ENCODE data around the gene GPR150. TPM values are rescaled to one million over a fixed set of nuclear protein-coding genes. Genes with fewer than 3 reads are reported as not detected.

The GPR150 gene
- polyA plus RNA-seq, 1 of the 3 experiments (the other 2 are of a cell fraction) = 0.07 TPM

GRCh38 chr5:95667061-95667618 is 47.3 kb downstream of the GPR150 start:
- Histone ChIP-seq H3K36me3 (replicated peaks in 1 of 2; ENCODE audit: control insufficient read depth in 1 of 2, insufficient read depth in 2 of 2, low read length in 1 of 2) (no peaks in the 10 kb centered on the region), H3F3A (replicated peaks; ENCODE audit: insufficient read depth) (peaks cover 22% of the 10 kb centered on the region), H3K9me3 (no peaks in the 10 kb centered on the region), H3K27me3 (ENCODE audit: insufficient read depth) (no peaks in the 10 kb centered on the region), H3K4me2 (no peak overlapping the region), H3K27ac (ENCODE audit: low read depth in 2 of 2, low read length in 1 of 2) (no peak overlapping the region), H4K20me1 (ENCODE audit: insufficient read depth) (no peaks in the 10 kb centered on the region), H2AFZ (ENCODE audit: low read depth) (no peak overlapping the region), H3K9ac (no peak overlapping the region), H3K9me2 (no peaks in the 10 kb centered on the region), H3K79me2 (ENCODE audit: insufficient read depth) (no peaks in the 10 kb centered on the region), H3K4me1 (ENCODE audit: control insufficient read depth in 1 of 2, insufficient read depth in 2 of 2, low read depth in 1 of 2, low read length in 1 of 2) (peaks cover 7 to 24% of the 10 kb centered on the region in 2 experiments), H3K4me3 (ENCODE audit: low read depth in 2 of 2, low read length in 1 of 2) (no peak overlapping the region)
- no peak for DNase-seq
- ChIA-PET CTCF (interaction anchor here (0.8 to 4.3 kb wide), 6 partner anchors 65 to 233 kb away, joined by 3 to 25 read pairs (median 3); no protein-coding TSS in a partner anchor), POLR2A (no interaction called here)
- WGBS (ENCODE audit: low lambda C conversion rate) = 89% methylated on average over 4 of the region's 4 CpGs
- TF ChIP-seq MXI1 (IDR thresholded peaks at IDR 0.05; ENCODE audit: low read depth, low read length) (no peak), REST (IDR thresholded peaks at IDR 0.05; ENCODE audit: low read depth, low read length) (no peak), TEAD4 (IDR thresholded peaks at IDR 0.05; ENCODE audit: borderline replicate concordance, insufficient read depth) (no peak), GATA2 (CRISPR knock-in tag; IDR thresholded peaks at IDR 0.05) (no peak), FOSL2 (IDR thresholded peaks at IDR 0.05; ENCODE audit: borderline replicate concordance, low read depth) (no peak), RXRA (IDR thresholded peaks at IDR 0.05; ENCODE audit: borderline replicate concordance, low read depth) (no peak), TAF1 (IDR thresholded peaks at IDR 0.05; ENCODE audit: borderline replicate concordance, low read depth, low read length) (no peak), POLR2AphosphoS5 (IDR thresholded peaks at IDR 0.05; ENCODE audit: low read depth, low read length) (no peak), TCF12 (IDR thresholded peaks at IDR 0.05) (no peak), ZBTB33 (IDR thresholded peaks at IDR 0.05; ENCODE audit: borderline replicate concordance, low read depth) (no peak), JUND (IDR thresholded peaks at IDR 0.05) (no peak), NRF1 (IDR thresholded peaks at IDR 0.05; ENCODE audit: low read depth, low read length) (no peak), MEF2A (IDR thresholded peaks at IDR 0.05; ENCODE audit: borderline replicate concordance, low read depth) (no peak), NFIC (IDR thresholded peaks at IDR 0.05; ENCODE audit: borderline replicate concordance) (no peak)
- TF ChIP-seq, protein P1, sequence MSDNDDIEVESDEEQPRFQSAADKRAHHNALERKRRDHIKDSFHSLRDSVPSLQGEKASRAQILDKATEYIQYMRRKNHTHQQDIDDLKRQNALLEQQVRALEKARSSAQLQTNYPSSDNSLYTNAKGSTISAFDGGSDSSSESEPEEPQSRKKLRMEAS (IDR thresholded peaks at IDR 0.05; ENCODE audit: low read depth) = no peak
- TF ChIP-seq, protein P2, sequence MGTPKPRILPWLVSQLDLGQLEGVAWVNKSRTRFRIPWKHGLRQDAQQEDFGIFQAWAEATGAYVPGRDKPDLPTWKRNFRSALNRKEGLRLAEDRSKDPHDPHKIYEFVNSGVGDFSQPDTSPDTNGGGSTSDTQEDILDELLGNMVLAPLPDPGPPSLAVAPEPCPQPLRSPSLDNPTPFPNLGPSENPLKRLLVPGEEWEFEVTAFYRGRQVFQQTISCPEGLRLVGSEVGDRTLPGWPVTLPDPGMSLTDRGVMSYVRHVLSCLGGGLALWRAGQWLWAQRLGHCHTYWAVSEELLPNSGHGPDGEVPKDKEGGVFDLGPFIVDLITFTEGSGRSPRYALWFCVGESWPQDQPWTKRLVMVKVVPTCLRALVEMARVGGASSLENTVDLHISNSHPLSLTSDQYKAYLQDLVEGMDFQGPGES (IDR thresholded peaks at IDR 0.05; ENCODE audit: low read depth, low read length) = no peak
